Fibroblast of pulmonary artery (primary cell): ENCODE data around the gene EXT2.
A peak's percentile ranks its signal among the peaks of the same experiment; 100 is the strongest.

Experiments
- DNase-seq: peaks from one replicate; pipeline ENCODE4 v3.0.0-alpha.2; 2010; ENCODE audit warnings: low read depth
- H3K4me3 ChIP-seq: replicated peaks from 2 replicates; pipeline ENCODE4 v1.5.1; 2011; ENCODE audit warnings: low read depth, mild to moderate bottlenecking, control low read depth, low read length, moderate library complexity
- TF ChIP-seq, protein P1 (sequence below): IDR thresholded peaks from 2 replicates; pipeline ENCODE4 v1.5.1; 2011; ENCODE audit warnings: mild to moderate bottlenecking, control low read depth, low read length, inconsistent platforms; ENCODE audit errors: missing control alignments

Gene EXT2

DNA sequence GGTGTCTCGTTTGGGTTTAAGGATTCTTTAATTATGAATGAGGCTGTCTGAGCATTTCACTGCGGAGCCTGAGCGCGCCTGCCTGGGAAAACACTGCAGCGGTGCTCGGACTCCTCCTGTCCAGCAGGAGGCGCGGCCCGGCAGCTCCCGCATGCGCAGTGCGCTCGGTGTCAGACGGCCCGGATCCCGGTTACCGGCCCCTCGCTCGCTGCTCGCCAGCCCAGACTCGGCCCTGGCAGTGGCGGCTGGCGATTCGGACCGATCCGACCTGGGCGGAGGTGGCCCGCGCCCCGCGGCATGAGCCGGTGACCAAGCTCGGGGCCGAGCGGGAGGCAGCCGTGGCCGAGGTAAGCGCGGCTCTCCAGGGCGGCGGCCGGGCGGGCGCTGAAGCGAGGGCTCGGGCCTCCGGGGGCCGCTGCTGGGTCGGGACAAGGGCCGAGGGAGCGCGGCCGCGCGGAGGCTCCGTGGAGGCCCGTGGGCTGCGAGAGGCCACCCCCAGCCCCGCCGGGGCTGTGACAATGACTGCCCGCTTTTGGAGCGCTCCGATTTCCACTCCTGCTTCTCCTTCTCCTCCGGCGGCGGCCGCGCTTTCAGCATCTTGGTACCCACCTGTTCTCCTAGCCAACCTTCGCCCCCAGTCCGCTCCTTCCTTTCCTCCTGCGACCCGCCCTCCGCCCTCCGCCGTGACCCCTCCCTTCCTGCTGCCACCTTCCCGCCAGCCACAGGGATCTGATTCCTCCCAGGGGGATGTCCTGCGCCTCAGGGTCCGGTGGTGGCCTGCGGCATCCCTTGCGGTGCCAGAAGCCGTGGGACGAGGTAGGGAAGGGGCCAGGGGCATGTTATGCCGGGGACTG lies at the start of gene EXT2:
EXT2 (plus strand) TSS at position 173 of the 854 bp plus-strand sequence. CDS start 12,035 bp downstream, outside the sequence.
- peak within 1 kb of the TSS; percentile 75 for H3K4me3 ChIP-seq
- TF ChIP-seq, protein P1, sequence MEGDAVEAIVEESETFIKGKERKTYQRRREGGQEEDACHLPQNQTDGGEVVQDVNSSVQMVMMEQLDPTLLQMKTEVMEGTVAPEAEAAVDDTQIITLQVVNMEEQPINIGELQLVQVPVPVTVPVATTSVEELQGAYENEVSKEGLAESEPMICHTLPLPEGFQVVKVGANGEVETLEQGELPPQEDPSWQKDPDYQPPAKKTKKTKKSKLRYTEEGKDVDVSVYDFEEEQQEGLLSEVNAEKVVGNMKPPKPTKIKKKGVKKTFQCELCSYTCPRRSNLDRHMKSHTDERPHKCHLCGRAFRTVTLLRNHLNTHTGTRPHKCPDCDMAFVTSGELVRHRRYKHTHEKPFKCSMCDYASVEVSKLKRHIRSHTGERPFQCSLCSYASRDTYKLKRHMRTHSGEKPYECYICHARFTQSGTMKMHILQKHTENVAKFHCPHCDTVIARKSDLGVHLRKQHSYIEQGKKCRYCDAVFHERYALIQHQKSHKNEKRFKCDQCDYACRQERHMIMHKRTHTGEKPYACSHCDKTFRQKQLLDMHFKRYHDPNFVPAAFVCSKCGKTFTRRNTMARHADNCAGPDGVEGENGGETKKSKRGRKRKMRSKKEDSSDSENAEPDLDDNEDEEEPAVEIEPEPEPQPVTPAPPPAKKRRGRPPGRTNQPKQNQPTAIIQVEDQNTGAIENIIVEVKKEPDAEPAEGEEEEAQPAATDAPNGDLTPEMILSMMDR, result peak; percentile 79
- peak; percentile 85 for DNase-seq

DNA sequence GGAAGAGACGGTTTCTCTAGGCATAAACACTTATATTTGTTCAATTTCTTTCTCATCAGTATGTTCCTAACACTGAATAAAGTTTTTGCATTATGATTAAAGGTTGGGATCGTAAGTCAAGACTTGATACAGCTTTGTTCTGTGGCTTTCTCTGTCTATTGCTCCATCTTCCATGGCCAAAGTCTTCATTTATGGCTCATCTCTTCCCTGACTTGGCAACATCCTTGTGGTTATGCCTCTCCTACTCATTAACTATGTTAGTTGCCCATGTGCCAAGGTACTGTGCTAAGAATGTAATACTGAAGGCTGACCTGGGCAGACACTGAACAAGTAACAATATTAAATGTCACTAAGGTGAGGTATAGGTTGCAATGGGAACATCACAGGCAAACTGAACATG lies 49.3 kb upstream of the EXT2 start:
- TF ChIP-seq, protein P1, result no peak
- DNase-seq, result no peak
- H3K4me3 ChIP-seq, result no peak overlapping the region

DNA sequence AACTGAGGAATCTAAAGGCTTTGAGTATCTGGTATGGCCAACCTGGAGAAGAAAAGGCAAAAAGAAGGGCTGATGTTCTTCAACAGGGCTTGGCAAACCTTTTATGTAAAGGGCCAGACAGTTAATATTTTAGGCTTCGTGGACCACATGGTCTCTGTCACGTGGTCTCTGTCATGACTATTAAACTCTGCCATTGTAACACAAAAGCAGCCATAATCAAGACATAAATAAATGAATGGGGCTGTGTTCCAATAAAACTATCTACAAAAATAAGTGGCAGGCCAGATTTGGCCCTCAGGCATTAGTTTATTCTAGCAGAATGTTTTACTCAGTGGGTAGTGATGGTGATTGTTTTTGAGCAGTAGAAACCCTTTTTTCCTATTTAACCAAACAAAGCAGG lies 48.2 kb upstream of the EXT2 start:
- H3K4me3 ChIP-seq, result no peak overlapping the region
- DNase-seq, result no peak
- TF ChIP-seq, protein P1, result no peak

DNA sequence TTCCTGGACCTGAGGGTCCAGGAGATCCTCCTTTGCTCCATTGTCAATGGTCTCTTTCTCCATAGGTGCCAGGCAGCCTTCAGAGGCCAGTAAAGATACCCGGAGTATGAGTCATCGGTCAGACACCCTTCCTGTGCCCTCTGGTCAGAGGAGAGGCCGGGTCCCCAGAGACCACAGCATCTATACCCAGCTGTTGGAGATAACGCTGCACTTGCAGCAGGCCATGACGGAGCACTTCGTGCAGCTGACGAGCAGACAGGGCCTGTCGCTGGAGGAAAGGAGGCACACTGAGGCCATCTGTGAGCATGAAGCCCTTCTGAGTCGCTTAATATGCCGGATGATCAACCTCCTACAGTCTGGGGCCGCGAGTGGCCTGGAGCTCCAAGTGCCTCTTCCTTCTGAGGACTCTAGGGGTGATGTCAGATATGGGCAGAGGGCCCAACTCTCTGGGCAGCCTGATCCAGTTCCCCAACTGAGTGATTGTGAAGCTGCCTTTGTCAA lies 47.5 kb upstream of the EXT2 start, which contains the start of gene ACCSL:
ACCSL (plus strand) TSS at position 51 of the 501 bp plus-strand sequence; CDS start at position 107, 56 bp downstream.
- DNase-seq, result no peak
- H3K4me3 ChIP-seq, result no peak within 1 kb of the TSS
- TF ChIP-seq, protein P1, result no peak

DNA sequence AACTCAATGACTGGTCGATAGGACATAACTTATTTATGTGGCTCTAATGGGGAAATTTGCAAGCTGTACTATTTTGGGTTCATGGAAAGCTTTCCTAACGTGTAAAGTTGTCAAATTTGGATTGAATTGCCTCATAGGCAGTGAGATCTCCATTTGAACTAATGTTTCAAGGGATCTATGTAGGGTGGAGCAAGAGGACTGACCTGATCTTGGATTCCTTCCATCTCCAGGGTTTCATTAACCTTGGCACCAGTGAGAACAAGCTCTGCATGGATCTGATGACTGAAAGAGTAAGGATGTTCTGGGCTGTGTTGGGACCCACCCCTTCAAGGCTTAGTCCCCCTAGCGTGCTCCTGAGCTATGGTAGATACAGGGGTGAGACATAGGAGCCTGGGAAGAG lies 45.6 kb upstream of the EXT2 start:
- DNase-seq, result no peak
- TF ChIP-seq, protein P1, result no peak
- no peak overlapping the region for H3K4me3 ChIP-seq

DNA sequence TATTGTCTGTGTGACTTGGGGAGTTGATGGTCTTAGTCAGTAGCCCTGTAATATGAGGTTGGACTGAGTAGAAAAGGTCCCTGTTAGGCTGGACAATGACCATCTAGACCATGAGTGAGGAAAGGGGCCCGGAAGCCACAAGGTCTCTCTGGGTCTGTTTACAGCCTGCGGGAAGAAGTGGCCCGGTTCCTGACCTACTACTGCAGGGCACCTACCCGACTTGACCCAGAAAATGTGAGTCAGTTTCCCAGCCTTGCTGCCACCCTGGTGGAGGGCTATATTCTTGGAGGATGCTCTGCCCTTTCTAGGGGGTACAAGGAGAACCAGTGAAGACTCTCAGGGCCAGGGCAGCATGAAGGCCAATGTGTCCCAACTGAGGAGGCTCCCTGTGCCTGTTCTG lies 44.3 kb upstream of the EXT2 start:
- TF ChIP-seq, protein P1, result no peak
- no peak for DNase-seq
- H3K4me3 ChIP-seq, result no peak overlapping the region
